ENCODE measurements around the gene TFE3.
"Not testable (repeated sequence)": the region's sequence is repeated elsewhere in the genome, so short reads cannot be mapped to it uniquely, and the experiment has no call there.

DNA sequence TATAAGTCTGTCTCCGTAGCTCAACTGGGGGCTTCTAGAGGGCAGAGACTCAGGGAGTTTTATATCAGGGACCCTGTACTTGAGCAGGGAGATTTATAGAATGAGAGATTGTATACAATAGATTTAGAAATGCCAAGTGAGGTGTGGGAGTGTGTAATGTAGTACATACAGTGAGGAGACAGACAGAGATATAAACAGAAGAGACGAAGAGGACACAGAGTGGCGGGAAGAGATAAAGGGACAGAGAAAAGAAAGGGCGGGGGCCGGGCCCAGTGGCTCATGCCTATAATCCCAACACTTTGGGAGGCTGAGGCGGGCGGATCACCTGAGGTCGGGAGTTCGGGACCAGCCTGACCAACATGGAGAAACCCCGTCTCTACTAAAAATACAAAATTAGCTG lies 62.8 kb downstream of the TFE3 start:
- TF ChIP-seq CTCF, POLR2A (IDR thresholded peaks at IDR 0.05): not testable (repeated sequence)

Measured in body of pancreas (tissue), 4 donors.